ENCODE results near the gene CIZ1.

DNA sequence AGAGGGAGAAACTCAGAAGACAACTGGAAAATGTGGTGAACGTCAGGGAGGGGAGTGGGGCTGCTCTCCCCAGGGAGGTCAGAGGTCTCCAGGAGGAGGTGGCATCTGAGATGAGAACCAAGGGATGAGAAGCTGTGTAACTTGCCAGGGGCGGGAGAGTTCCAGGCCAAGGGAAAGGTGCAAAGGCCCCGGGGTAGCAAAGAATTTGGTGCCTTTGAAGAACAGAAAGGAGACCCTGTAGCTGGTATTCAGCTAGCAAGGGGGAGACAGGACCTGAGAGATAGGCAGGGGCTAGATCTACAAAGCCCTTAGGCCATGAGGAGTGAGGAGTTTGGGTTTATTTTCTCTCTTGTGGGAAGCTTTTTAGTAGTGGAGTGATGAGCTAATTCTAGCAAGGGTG is 15.1 kb upstream of the CIZ1 start:
- TF ChIP-seq, protein P1, sequence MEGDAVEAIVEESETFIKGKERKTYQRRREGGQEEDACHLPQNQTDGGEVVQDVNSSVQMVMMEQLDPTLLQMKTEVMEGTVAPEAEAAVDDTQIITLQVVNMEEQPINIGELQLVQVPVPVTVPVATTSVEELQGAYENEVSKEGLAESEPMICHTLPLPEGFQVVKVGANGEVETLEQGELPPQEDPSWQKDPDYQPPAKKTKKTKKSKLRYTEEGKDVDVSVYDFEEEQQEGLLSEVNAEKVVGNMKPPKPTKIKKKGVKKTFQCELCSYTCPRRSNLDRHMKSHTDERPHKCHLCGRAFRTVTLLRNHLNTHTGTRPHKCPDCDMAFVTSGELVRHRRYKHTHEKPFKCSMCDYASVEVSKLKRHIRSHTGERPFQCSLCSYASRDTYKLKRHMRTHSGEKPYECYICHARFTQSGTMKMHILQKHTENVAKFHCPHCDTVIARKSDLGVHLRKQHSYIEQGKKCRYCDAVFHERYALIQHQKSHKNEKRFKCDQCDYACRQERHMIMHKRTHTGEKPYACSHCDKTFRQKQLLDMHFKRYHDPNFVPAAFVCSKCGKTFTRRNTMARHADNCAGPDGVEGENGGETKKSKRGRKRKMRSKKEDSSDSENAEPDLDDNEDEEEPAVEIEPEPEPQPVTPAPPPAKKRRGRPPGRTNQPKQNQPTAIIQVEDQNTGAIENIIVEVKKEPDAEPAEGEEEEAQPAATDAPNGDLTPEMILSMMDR (IDR thresholded peaks at IDR 0.05 in 2 of 3, conservative IDR thresholded peaks at IDR 0.05 in 1 of 3; ENCODE audit: control insufficient read depth in 2 of 3, extremely low read depth in 1 of 3, insufficient read depth in 1 of 3, low read depth in 3 of 3, low read length in 3 of 3): no peak
- TF ChIP-seq SIN3A (IDR thresholded peaks at IDR 0.05; ENCODE audit: low read depth, low read length) (no peak), TARDBP (IDR thresholded peaks at IDR 0.05; ENCODE audit: borderline replicate concordance) (no peak)
